Gastroesophageal sphincter (tissue), 3 donors: ENCODE results near the gene ATG7.

Source experiments
- CTCF ChIP-seq, 4 experiments: fragments of 200-600 bp in 2 of 4; fragments of 450-650 bp in 2 of 4; sonication (generic) in 1 of 4; IDR thresholded peaks; one replicate each; pipeline ENCODE4 v1.5.1; 2017 to 2019; ENCODE audit warnings: antibody characterized with exemption in 4 of 4, mild to moderate bottlenecking in 2 of 4, moderate library complexity in 2 of 4
- POLR2A ChIP-seq, 2 donors: fragments of 450-650 bp; IDR thresholded peaks; one replicate each; pipeline ENCODE4 v1.6.1; 2017; ENCODE audit warnings: antibody characterized with exemption in 2 of 2, mild to moderate bottlenecking in 2 of 2, moderate library complexity in 1 of 2
- POLR2AphosphoS5 ChIP-seq: sonication (generic); formaldehyde crosslinking; IDR thresholded peaks from one replicate; pipeline ENCODE4 v1.6.1; 2017; ENCODE audit warnings: antibody characterized with exemption

DNA sequence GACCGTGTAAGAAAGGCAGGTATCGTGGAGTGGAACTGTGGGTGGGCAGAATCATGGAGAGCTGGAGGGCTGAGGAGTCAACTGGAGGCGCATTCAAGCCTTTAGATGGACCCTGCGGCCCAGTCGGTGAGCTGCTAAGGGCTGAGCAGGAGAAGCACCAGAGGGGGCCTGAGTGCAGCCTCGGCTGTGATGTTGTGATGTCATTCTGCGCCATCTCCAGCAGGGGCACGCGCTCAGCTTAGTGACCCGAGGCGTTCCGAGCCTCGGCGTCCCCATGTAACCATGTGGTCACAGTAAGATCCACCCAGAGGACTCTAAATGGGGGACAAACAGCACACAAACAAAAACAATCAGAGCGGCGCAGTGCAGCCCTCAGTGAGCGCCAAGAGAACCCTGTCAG, 294.7 kb downstream of the ATG7 start:
- TF ChIP-seq CTCF (IDR thresholded peaks at IDR 0.05) (no peak), POLR2A (IDR thresholded peaks at IDR 0.05) (no peak), POLR2AphosphoS5 (no peak)
